Endometrial microvascular endothelial cells (primary cell): ENCODE data around the gene POC1B. TPM values are rescaled to one million over a fixed set of nuclear protein-coding genes. Genes with fewer than 3 reads are reported as not detected.

ENCODE experiments used
- in situ Hi-C: cut with HindIII; loops from 2 replicates; pipeline ENCODE4 v1.10.0; 2017; ENCODE audit warnings: low sequenced_read_pairs, low pct_unique_long_range_greater_than_20kb; ENCODE audit errors: inconsistent ontology term
- total RNA-seq: library from RNA; depleted of rRNA; stranded (reverse); fragments of >200 nt; gene quantifications from one replicate; pipeline ENCODE4 v1.2.3, GENCODE V29; 2015; ENCODE audit errors: inconsistent ontology term

POC1B gene
- total RNA-seq, 1 donor from 2014 or later = 10.5 TPM

- in situ Hi-C loops = no loop called here
Measured at GRCh38 chr12:89542236-89542635, 16.4 kb upstream of the POC1B start.

- in situ Hi-C loops = no loop called here
Measured at GRCh38 chr12:89540586-89540985, 14.7 kb upstream of the POC1B start.

- in situ Hi-C loops = no loop called here
Measured at GRCh38 chr12:89539426-89540223, 13.8 kb upstream of the POC1B start.

GRCh38 chr12:89538897-89539296 is 13.1 kb upstream of the POC1B start:
- in situ Hi-C loops = no loop called here

GRCh38 chr12:89537389-89537788 is 11.5 kb upstream of the POC1B start:
- in situ Hi-C loops = no loop called here

- in situ Hi-C loops = no loop called here
Measured at GRCh38 chr12:89529738-89530137, 3.9 kb upstream of the POC1B start.

GRCh38 chr12:89528434-89528833 is 2.6 kb upstream of the POC1B start:
- in situ Hi-C loops = no loop called here

- in situ Hi-C loops = no loop called here
Measured at GRCh38 chr12:89525305-89525823, 483 bp downstream of the POC1B start.

GRCh38 chr12:89524541-89525304 is 1.1 kb downstream of the POC1B start, which contains the start of gene GALNT4:
GALNT4 (minus strand) TSS chr12:89524796; CDS start chr12:89524549, 247 bp downstream.
- in situ Hi-C loops = no loop called here

- in situ Hi-C loops = no loop called here
Measured at GRCh38 chr12:89523843-89524540, 1.9 kb downstream of the POC1B start.

- in situ Hi-C loops = no loop called here
Measured at GRCh38 chr12:89523393-89523792, 2.5 kb downstream of the POC1B start.

- in situ Hi-C loops = no loop called here
Measured at GRCh38 chr12:89521364-89522223, 4.3 kb downstream of the POC1B start.

- in situ Hi-C loops = no loop called here
Measured at GRCh38 chr12:89517720-89518119, 8.1 kb downstream of the POC1B start.

GRCh38 chr12:89516633-89517032 is 9.2 kb downstream of the POC1B start:
- in situ Hi-C loops = no loop called here

GRCh38 chr12:89514751-89515150 is 11.1 kb downstream of the POC1B start:
- in situ Hi-C loops = no loop called here

- in situ Hi-C loops = no loop called here
Measured at GRCh38 chr12:89513544-89513943, 12.3 kb downstream of the POC1B start.

- in situ Hi-C loops = no loop called here
Measured at GRCh38 chr12:89507015-89507824, 18.6 kb downstream of the POC1B start.

- in situ Hi-C loops = no loop called here
Measured at GRCh38 chr12:89506050-89506449, 19.8 kb downstream of the POC1B start.
